B cell (primary cell): Measurements from ENCODE around the gene HBG2. TPM values are rescaled to one million over a fixed set of nuclear protein-coding genes. Genes with fewer than 3 reads are reported as not detected.

Experiments used
- ATAC-seq: fragments of 200-7000 bp; cut with Tn5 transposase; one replicate; pipeline ENCODE4 v1.10.0; 2021; ENCODE audit warnings: low read depth, mild to moderate bottlenecking, moderate number of reproducible peaks, moderate library complexity
- CTCF ChIA-PET: fragments of 350-600 bp; sonication (Branson Sonifier 250); formaldehyde crosslinking; loops from one replicate; lab custom pipeline; 2021; ENCODE audit warnings: antibody characterized with exemption, inconsistent platforms; lab: Charles Lee
- POLR2A ChIA-PET: fragments of 350-600 bp; sonication (Branson Sonifier 250); formaldehyde crosslinking; loops from one replicate; lab custom pipeline; 2021; ENCODE audit warnings: antibody characterized with exemption; lab: Charles Lee
- DNase-seq: peaks from one replicate; pipeline ENCODE4 v3.0.0; 2013
- H2AFZ ChIP-seq: 2 replicates; pipeline ENCODE4 v1.6.1; 2012; ENCODE audit warnings: mild to moderate bottlenecking, low read depth, low read length; ENCODE audit not compliant: insufficient read depth, poor library complexity, severe bottlenecking
- H3K27ac ChIP-seq, 2 donors: 1 replicate in 1 of 2; 2 replicates in 1 of 2; pipeline ENCODE4 v1.5.1; 2012 to 2013; ENCODE audit warnings: low read length in 2 of 2, mild to moderate bottlenecking in 2 of 2, moderate library complexity in 1 of 2
- H3K27me3 ChIP-seq, 4 experiments: fragments of 200-600 bp in 1 of 4; sonication (generic) in 1 of 4; replicated peaks in 1 of 4; 1 replicate in 2 of 4; 2 replicates in 2 of 4; pipeline versions ENCODE4 v1.6.1 to v1.7.0; 2013 to 2016; ENCODE audit warnings: low read length in 3 of 4, mild to moderate bottlenecking in 2 of 4, mixed read lengths in 1 of 4, moderate library complexity in 1 of 4; ENCODE audit not compliant: insufficient read depth in 4 of 4, control insufficient read depth in 3 of 4; ENCODE audit errors: control extremely low read depth in 1 of 4
- H3K36me3 ChIP-seq, 2 experiments: replicated peaks in 1 of 2; 1 replicate in 1 of 2; 2 replicates in 1 of 2; pipeline versions ENCODE4 v1.6.1 to v1.7.1; 2013; ENCODE audit warnings: low read length in 1 of 2; ENCODE audit not compliant: insufficient read depth in 2 of 2, control insufficient read depth in 1 of 2; ENCODE audit errors: control extremely low read depth in 1 of 2, extremely low read depth in 1 of 2
- H3K4me1 ChIP-seq, 2 donors: fragments of 200-600 bp in 1 of 2; sonication (generic) in 1 of 2; 1 replicate in 1 of 2; 2 replicates in 1 of 2; pipeline versions ENCODE4 v1.5.1 to v1.6.1; 2013 to 2017; ENCODE audit warnings: low read length in 2 of 2; ENCODE audit not compliant: control insufficient read depth in 2 of 2, insufficient read depth in 2 of 2
- H3K4me2 ChIP-seq: replicated peaks from 2 replicates; pipeline ENCODE3; 2012; ENCODE audit warnings: mild to moderate bottlenecking, low read depth, low read length; ENCODE audit not compliant: poor library complexity, severe bottlenecking
- H3K4me3 ChIP-seq, 5 experiments: fragments of 200-600 bp in 1 of 5; sonication (generic) in 1 of 5; 1 replicate in 3 of 5; 2 replicates in 2 of 5; pipeline versions ENCODE4 v1.5.1 to v1.7.0; 2011 to 2016; ENCODE audit warnings: low read length in 4 of 5, mild to moderate bottlenecking in 4 of 5, low read depth in 2 of 5, control low read depth in 1 of 5, moderate library complexity in 1 of 5; ENCODE audit not compliant: insufficient read depth in 1 of 5; ENCODE audit errors: control extremely low read depth in 1 of 5, extremely low read depth in 1 of 5
- H3K79me2 ChIP-seq: fragments of 200-600 bp; sonication (generic); one replicate; pipeline ENCODE4 v1.6.0; 2016; ENCODE audit warnings: low read length; ENCODE audit not compliant: control insufficient read depth, insufficient read depth
- H3K9ac ChIP-seq: fragments of 200-600 bp; sonication (generic); 2 replicates; pipeline ENCODE4 v1.6.1; 2017; ENCODE audit warnings: mild to moderate bottlenecking, low read length, moderate library complexity
- H3K9me3 ChIP-seq, 3 donors: one replicate each; pipeline versions ENCODE4 v1.6.1 to v1.7.1; 2013; ENCODE audit warnings: low read length in 2 of 3; ENCODE audit not compliant: control insufficient read depth in 2 of 3, insufficient read depth in 1 of 3; ENCODE audit errors: control extremely low read depth in 1 of 3
- H4K20me1 ChIP-seq: 2 replicates; pipeline ENCODE4 v1.6.0; 2012; ENCODE audit warnings: mild to moderate bottlenecking, low read length; ENCODE audit not compliant: insufficient read depth, control insufficient read depth, poor library complexity, severe bottlenecking
- H3K27ac Mint-ChIP-seq: one replicate; pipeline ENCODE4 v1.8.0; 2021; ENCODE audit warnings: mixed read lengths
- H3K27me3 Mint-ChIP-seq: one replicate; pipeline ENCODE4 v1.8.0; 2021; ENCODE audit warnings: mixed read lengths
- H3K4me1 Mint-ChIP-seq: one replicate; pipeline ENCODE4 v1.8.0; 2021; ENCODE audit warnings: mixed read lengths
- H3K4me3 Mint-ChIP-seq: one replicate; pipeline ENCODE4 v1.8.0; 2021; ENCODE audit warnings: mixed read lengths
- H3K9me3 Mint-ChIP-seq: one replicate; pipeline ENCODE4 v1.8.0; 2022; ENCODE audit warnings: mixed read lengths; ENCODE audit not compliant: insufficient read depth
- EZH2 ChIP-seq: IDR thresholded peaks from 2 replicates; pipeline ENCODE4 v1.6.1; 2012; ENCODE audit warnings: borderline replicate concordance, low read depth, mild to moderate bottlenecking, moderate library complexity, low read length; ENCODE audit not compliant: insufficient read depth, poor library complexity, severe bottlenecking
- WGBS: methylation state at CpG from one replicate; pipeline ENCODE4 v1.1.5; 2013; ENCODE audit warnings: missing lambda C conversion rate; ENCODE audit not compliant: insufficient coverage; 5-methylcytosine and 5-hydroxymethylcytosine counted together
- intact Hi-C: fragments of 100-400 bp; cut with micrococcal nuclease; formaldehyde crosslinking; loops from one replicate; pipeline ENCODE4 v1.10.0; 2022
- polyA plus RNA-seq: library from polyadenylated mRNA; depleted of rRNA; stranded (reverse); fragments of >200 nt; gene quantifications from 2 replicates; pipeline ENCODE4 v1.2.3, GENCODE V29; 2012
- total RNA-seq, 2 donors: library from RNA; stranded (reverse); fragments of 120-200 nt in 1 of 2; gene quantifications; 1 replicate in 1 of 2; 2 replicates in 1 of 2; pipeline versions ENCODE4 v1.2.3 to v1.2.4, GENCODE V29; 2013 to 2022
- TF ChIP-seq, protein P1 (sequence below): fragments of 200-600 bp; IDR thresholded peaks from one replicate; pipeline ENCODE4 v1.8.0; 2022; ENCODE audit warnings: antibody characterized with exemption, mild to moderate bottlenecking

Gene HBG2
- total and polyA plus RNA-seq, 2 donors (not counting 1 experiment from before 2014, with no cell fraction given), result not detected

DNA sequence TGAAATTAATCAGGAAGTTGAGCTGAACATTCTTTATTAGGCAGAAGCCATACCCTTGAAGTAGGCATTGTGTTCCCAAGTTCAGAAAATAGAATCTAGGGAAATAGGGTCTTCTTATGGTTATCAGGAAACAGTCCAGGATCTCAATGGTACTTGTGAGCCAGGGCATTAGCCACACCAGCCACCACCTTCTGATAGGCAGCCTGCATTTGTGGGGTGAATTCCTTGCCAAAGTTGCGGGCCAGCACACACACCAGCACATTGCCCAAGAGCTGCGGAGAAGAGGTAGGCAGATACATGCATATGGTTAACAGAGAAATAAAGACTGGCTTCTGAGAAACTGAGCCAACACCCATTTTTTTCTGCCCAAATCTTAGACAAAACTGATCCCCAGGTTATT, 21.8 kb downstream of the HBG2 start:
- no peak overlapping the region for H3K4me2 ChIP-seq
- H3K27me3 Mint-ChIP-seq, result peaks cover 6% of the 10 kb centered on the region
- no peaks in the 10 kb centered on the region for H3K79me2 ChIP-seq
- H2AFZ ChIP-seq, result no peak overlapping the region
- no peak overlapping the region for H3K4me3 Mint-ChIP-seq
- intact Hi-C loops, result no loop called here
- CTCF ChIA-PET, result no interaction called here
- no peak overlapping the region for H3K27ac Mint-ChIP-seq
- no peak for ATAC-seq
- H3K9me3 ChIP-seq, result no peaks in the 10 kb centered on the region
- H3K9ac ChIP-seq, result no peak overlapping the region
- TF ChIP-seq, protein P1, sequence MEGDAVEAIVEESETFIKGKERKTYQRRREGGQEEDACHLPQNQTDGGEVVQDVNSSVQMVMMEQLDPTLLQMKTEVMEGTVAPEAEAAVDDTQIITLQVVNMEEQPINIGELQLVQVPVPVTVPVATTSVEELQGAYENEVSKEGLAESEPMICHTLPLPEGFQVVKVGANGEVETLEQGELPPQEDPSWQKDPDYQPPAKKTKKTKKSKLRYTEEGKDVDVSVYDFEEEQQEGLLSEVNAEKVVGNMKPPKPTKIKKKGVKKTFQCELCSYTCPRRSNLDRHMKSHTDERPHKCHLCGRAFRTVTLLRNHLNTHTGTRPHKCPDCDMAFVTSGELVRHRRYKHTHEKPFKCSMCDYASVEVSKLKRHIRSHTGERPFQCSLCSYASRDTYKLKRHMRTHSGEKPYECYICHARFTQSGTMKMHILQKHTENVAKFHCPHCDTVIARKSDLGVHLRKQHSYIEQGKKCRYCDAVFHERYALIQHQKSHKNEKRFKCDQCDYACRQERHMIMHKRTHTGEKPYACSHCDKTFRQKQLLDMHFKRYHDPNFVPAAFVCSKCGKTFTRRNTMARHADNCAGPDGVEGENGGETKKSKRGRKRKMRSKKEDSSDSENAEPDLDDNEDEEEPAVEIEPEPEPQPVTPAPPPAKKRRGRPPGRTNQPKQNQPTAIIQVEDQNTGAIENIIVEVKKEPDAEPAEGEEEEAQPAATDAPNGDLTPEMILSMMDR, result no peak
- TF ChIP-seq EZH2, result no peak
- DNase-seq, result no peak
- H3K27me3 ChIP-seq, result no peaks in the 10 kb centered on the region
- no peak overlapping the region for H3K27ac ChIP-seq
- no CpG with 5 or more reads among the region's 2 CpGs for WGBS
- H3K4me3 ChIP-seq, result no peak overlapping the region
- POLR2A ChIA-PET, result no interaction called here
- H3K4me1 Mint-ChIP-seq, result peaks cover 6% of the 10 kb centered on the region
- H4K20me1 ChIP-seq, result no peaks in the 10 kb centered on the region
- no peaks in the 10 kb centered on the region for H3K9me3 Mint-ChIP-seq
- no peaks in the 10 kb centered on the region for H3K4me1 ChIP-seq
- H3K36me3 ChIP-seq, result no peaks in the 10 kb centered on the region

DNA sequence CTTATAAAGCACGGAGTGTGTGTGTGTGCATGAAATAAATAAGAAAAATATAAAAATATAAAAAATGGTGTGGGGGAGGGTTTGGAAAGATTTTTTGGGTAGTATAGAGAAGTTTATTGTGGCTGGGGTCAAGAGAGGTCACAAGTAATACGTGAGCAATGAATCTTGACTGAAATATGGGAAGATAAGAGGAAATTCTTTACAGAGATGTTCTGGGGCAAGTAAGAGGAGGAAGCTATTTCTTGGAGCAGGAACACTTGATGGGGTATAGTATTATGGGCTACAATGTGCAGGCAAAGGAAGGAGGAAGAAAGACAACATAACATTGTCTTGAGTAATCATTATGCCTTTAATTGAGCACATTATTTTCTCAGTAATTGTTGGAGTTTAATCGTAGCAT, 22.4 kb downstream of the HBG2 start:
- Histone ChIP-seq H3K4me1 (no peaks in the 10 kb centered on the region), H3K79me2 (no peaks in the 10 kb centered on the region), H3K4me2 (no peak overlapping the region), H2AFZ (no peak overlapping the region), H3K27ac (no peak overlapping the region), H3K27me3 (no peaks in the 10 kb centered on the region), H3K4me3 (no peak overlapping the region), H3K36me3 (no peaks in the 10 kb centered on the region), H4K20me1 (no peaks in the 10 kb centered on the region), H3K9me3 (no peaks in the 10 kb centered on the region), H3K9ac (no peak overlapping the region)
- TF ChIP-seq, protein P1, result no peak
- no peak for TF ChIP-seq EZH2
- no peak for DNase-seq
- CTCF ChIA-PET, result no interaction called here
- ATAC-seq, result no peak
- H3K4me3 Mint-ChIP-seq, result no peak overlapping the region
- H3K9me3 Mint-ChIP-seq, result no peaks in the 10 kb centered on the region
- POLR2A ChIA-PET, result no interaction called here
- WGBS, result 71% methylated on average over 3 of the region's 3 CpGs
- peaks cover 6% of the 10 kb centered on the region for H3K4me1 Mint-ChIP-seq
- H3K27me3 Mint-ChIP-seq, result peaks cover 8% of the 10 kb centered on the region
- intact Hi-C loops, result no loop called here
- H3K27ac Mint-ChIP-seq, result no peak overlapping the region
